ENCODE results near the gene PXYLP1. TPM values are rescaled to one million over a fixed set of nuclear protein-coding genes. Genes with fewer than 3 reads are reported as not detected.
A peak's percentile ranks its signal among the peaks of the same experiment; 100 is the strongest.

PXYLP1 gene
- total RNA-seq, 2 donors from 2014 or later: 8.9 to 13.1 TPM

- Histone ChIP-seq H3K36me3 (no peaks in the 10 kb centered on the region), H3K27ac (no peak overlapping the region), H3K4me3 (no peak overlapping the region), H3K9me3 (no peaks in the 10 kb centered on the region), H3K4me1 (no peaks in the 10 kb centered on the region), H3K27me3 (no peaks in the 10 kb centered on the region), H3K9ac (ENCODE audit: low read depth in 2 of 2, low read length in 2 of 2) (no peak overlapping the region)
- no peak for DNase-seq
- TF ChIP-seq CTCF (IDR thresholded peaks at IDR 0.05): no peak
- intact Hi-C loops (cut with DNase I): loop anchor here (5.0 kb wide), 2 partner anchors 50 to 150 kb away; no protein-coding TSS in a partner anchor
Observed at GRCh38 chr3:141307351-141308059, 75.9 kb downstream of the PXYLP1 start.

GRCh38 chr3:141308588-141309218, 77.1 kb downstream of the PXYLP1 start:
- TF ChIP-seq CTCF (IDR thresholded peaks at IDR 0.05): peak; percentile 27

GRCh38 chr3:141311170-141311495, 79.5 kb downstream of the PXYLP1 start:
- H3K9ac ChIP-seq (ENCODE audit: low read depth in 2 of 2, low read length in 2 of 2): peak overlapping the region; percentile 75 to 88

More at GRCh38 chr3:141308588-141309218, 77.1 kb downstream of the PXYLP1 start:
- peak; percentile 84 for DNase-seq
- Histone ChIP-seq H3K27ac (no peak overlapping the region), H3K9ac (ENCODE audit: low read depth in 2 of 2, low read length in 2 of 2) (no peak overlapping the region), H3K4me1 (no peaks in the 10 kb centered on the region), H3K4me3 (no peak overlapping the region), H3K27me3 (no peaks in the 10 kb centered on the region), H3K36me3 (no peaks in the 10 kb centered on the region), H3K9me3 (no peaks in the 10 kb centered on the region)
- intact Hi-C loops (cut with DNase I): loop anchor here (5.0 kb wide), 2 partner anchors 49 to 149 kb away; no protein-coding TSS in a partner anchor

GRCh38 chr3:141311496-141312353, 80.1 kb downstream of the PXYLP1 start:
- TF ChIP-seq CTCF (IDR thresholded peaks at IDR 0.05): peak; percentile 86
- H3K4me3 ChIP-seq: peak overlapping the region; percentile 56
- no peaks in the 10 kb centered on the region for H3K9me3 ChIP-seq
- peak overlapping the region; percentile 75 to 88 for H3K9ac ChIP-seq (ENCODE audit: low read depth in 2 of 2, low read length in 2 of 2)
- peak; percentile 100 for DNase-seq
- no peaks in the 10 kb centered on the region for H3K36me3 ChIP-seq
- peak overlapping the region; percentile 77 for H3K27ac ChIP-seq
- intact Hi-C loops (cut with DNase I): no loop called here
- H3K27me3 ChIP-seq: no peaks in the 10 kb centered on the region
- H3K4me1 ChIP-seq: no peaks in the 10 kb centered on the region

More at GRCh38 chr3:141311170-141311495, 79.5 kb downstream of the PXYLP1 start:
- Histone ChIP-seq H3K4me1 (no peaks in the 10 kb centered on the region), H3K27ac (peak overlapping the region; percentile 77), H3K9me3 (no peaks in the 10 kb centered on the region), H3K36me3 (no peaks in the 10 kb centered on the region), H3K27me3 (no peaks in the 10 kb centered on the region), H3K4me3 (peak overlapping the region; percentile 56)
- intact Hi-C loops (cut with DNase I): no loop called here
- no peak for DNase-seq
- no peak for TF ChIP-seq CTCF (IDR thresholded peaks at IDR 0.05)

GRCh38 chr3:141312354-141313092, 80.9 kb downstream of the PXYLP1 start:
- DNase-seq: no peak
- intact Hi-C loops (cut with DNase I): no loop called here
- no peak for TF ChIP-seq CTCF (IDR thresholded peaks at IDR 0.05)
- Histone ChIP-seq H3K27ac (peak overlapping the region; percentile 77), H3K4me3 (peak overlapping the region; percentile 56), H3K9ac (ENCODE audit: low read depth in 2 of 2, low read length in 2 of 2) (peak overlapping the region; percentile 75 to 88), H3K36me3 (no peaks in the 10 kb centered on the region), H3K9me3 (no peaks in the 10 kb centered on the region), H3K4me1 (no peaks in the 10 kb centered on the region), H3K27me3 (no peaks in the 10 kb centered on the region)

Data from colonic mucosa (tissue), 4 donors.